Stimulated activated CD8-positive, alpha-beta memory T cell treated with anti-CD3 and anti-CD28 coated beads, Interleukin-15, amount 100 ng/mL, for 48 hours (primary cell): Measurements from ENCODE around the gene NOS1AP.

ENCODE experiments used
- DNase-seq, 2 donors: peaks; one replicate each; pipeline ENCODE4 v3.0.0-alpha.2; 2020; ENCODE audit warnings: low read depth in 2 of 2

NOS1AP gene

DNA sequence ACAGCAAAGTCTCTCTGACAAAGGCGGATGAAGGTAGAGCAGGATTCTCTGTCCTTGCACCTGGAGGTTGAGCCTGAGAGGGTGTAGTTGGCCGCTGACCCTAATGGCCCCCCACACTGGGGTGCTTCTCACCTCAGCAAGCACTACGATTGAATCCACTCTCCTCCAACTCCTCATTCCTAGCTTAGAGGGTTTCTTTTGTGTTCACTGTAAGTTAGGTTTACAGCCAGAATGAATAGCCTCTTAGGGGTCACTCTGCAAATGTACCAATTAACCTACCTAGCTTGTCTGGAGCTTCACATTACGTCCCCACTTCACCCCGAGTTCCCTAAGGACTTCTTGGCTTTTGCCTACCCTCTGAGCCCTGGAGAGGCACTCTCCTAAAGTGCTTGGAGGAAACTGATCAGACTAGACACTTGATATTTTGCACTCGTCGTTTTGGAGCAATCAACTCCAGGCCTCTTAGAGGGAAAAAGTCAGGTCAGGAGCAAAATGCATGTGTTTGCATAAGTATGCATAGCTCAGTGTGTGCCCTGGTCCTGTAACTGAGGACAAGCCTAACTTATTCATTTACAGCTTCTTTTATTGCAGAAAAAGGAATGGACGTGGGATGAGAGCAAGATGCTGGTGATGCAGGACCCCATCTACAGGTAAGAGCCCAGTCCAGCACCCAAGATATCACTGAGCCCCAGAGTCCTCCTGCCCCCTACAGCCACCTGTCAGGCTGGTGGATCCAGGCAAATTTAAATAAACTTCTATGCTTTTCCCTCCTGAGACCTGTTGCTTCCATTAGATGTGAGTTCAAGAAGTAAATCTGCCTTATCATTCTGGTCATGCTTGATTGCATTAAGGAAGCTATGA lies 230.8 kb downstream of the NOS1AP start:
- no peak for DNase-seq

DNA sequence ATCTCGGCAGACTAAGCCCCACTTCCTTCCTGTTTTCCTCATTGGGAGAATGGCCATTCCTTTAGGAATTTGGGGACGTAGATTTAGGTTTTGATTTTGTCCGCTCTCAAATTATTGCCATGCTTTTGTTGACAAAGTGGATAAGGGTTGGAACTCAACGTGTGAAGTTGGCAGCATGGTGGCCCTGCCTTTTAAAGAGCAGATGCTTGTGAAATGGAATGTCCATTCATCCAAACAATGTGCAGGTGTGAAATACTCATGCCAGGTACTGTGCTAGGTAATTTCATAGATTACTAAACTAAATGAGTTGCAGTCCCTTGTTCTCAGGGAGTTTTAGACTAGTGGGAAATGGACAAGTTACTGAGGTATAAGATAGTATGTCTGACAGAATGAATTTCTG lies 232.2 kb downstream of the NOS1AP start:
- DNase-seq = no peak

DNA sequence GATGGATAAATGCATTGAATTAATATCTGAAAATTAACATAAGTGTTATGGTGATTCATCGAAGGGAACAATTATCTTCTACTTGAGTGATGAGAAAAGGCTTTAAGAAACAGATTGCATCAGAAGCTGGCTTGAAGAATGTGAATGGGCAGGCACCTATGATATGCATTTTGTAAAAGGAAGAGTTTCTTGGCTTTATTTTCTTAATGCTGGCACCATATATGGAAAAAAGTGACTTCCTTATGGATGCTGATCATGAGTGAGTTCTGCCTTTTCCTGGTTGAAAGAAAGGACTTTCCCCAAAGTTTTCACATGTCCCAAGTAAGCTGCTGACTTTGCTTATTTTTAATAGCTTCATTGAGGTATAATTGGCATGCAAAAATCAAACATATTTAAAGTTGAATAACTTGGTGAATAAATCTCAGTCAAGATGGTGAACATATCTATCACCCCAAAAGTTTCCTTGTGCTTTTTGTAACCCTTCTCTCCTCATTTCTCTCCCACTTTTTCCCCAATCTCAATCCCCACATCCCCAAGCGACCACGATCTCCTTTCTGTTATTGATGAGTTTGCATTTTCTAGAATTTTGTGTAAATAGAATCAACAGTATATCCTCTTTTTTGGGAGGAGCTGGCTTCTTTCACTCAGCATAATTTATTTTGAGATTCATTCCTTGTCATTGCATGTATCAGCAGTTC lies 233.0 kb downstream of the NOS1AP start:
- no peak for DNase-seq

DNA sequence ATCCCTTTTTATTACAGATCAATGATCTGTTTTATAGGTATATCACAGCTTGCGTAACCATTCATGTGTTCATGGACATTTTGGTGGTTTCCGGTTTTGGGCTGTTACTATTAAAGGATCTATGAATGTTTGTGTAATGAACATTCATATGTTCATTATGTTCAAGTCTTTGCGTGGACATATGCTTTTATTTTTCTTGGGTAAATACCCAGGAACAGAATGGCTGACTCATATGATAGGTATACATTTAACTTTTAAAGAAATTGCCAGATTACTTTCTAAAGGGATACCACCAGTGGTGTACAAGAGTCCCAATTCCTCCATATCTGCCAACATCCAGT lies 233.5 kb downstream of the NOS1AP start:
- DNase-seq = no peak

DNA sequence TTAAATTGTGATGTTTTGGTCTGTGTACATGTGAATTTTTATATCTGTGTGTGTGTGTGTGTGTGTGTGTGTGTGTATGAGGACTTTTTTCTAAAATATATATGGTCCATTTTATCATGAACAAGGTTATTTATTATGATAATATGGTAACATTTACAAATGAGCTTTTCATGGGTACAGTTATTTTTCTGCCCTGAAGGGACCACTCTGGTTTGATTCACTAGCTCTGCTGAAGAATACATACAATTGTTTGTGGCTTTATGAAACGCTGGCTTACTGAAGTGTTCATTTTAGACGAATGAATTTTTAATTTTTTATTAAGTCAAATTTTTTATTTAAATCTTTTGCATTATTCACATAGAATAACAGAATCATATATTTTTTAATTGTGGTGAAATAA lies 235.2 kb downstream of the NOS1AP start:
- DNase-seq = no peak

DNA sequence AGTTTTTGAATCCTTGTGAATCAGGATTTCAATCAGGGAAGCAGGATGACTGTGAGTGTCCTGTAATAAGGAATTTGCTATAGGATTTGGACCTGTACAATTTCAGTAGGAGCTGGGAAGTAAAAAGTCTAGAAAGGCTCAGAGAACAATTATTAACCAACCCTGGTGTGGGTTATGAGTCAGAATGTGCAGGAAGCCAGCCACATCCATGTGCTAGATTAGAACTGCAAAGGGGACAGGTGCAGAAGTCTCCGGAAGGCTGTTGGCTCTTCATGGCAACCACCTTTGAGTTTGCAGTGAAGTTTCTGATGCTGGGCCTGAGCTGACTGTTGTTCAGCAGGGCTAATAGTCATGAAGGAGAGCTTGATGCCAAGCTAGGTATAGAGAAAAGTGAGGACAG lies 236.5 kb downstream of the NOS1AP start:
- no peak for DNase-seq

DNA sequence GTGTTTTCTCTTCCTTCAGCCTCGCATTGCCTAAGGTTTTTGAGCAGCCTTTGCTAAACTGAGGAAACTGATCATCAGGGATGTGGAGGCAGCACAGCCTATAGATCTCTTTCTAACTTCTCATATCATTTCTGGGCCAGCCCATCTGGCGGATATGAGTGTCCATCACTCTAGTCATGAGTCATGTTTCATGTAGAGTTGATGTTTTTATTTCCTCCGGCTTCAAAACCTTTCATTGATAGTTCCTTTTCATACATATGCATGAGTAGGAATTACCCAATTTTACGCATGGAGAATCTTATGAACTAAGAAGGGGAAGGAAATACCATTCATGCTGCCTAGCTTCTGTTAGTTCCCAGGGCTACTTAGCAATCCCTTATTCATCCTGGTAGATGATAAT lies 240.8 kb downstream of the NOS1AP start:
- no peak for DNase-seq

DNA sequence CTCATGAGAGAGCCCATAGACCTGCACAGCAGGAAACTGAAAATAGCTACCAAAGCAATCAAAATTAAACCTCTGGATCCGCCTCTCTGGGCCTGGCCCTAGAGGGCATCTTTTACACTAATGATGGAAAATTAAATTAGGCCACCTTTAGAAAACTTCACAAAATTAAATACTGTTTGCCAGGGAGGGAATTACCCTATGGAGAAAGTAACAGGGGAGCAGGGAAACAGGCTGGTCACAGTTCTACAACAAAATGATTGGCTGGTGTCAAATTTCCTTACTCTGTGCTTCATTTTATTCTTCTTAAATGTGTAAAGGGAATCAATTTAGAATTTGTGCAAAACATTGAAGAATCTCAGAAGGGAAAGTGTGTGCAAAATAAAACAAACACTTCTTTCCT lies 244.7 kb downstream of the NOS1AP start:
- DNase-seq = no peak

DNA sequence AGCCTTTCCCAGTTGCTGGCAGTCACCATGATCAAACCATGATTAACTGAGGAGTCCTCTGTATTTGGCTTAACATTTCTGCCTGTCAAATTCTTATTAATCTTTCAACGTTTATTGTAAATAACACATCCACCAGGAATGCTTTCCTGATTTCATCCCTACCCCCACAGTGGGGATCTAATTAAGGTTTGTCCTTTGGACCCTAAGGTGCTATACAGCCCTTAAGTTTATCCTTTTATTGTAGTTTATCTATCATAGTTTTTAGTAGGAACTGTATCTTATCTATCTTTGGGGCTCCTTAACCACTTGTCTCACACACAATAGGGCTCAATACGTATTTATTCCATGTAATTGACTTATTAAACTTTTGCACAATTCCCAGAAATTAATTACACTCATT lies 246.2 kb downstream of the NOS1AP start:
- DNase-seq = no peak

DNA sequence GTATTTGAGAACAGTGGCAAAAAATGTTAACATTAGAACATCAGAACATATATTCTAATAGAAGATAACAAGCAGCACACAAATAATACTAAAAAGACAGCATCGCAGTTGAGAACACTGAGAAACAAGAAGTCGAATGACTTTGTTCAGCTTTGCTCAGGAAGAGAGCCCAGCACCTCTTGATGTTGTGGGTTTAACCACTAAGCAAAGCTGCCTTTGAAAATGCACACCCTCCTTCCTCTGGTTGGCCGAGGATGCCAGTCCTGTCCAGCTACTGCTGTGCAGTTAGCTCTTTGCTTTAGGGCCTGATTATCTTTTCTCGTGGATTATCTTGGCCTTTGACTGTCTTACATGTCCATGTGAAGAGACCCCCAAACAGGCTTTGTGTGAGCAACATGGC lies 246.7 kb downstream of the NOS1AP start:
- no peak for DNase-seq

DNA sequence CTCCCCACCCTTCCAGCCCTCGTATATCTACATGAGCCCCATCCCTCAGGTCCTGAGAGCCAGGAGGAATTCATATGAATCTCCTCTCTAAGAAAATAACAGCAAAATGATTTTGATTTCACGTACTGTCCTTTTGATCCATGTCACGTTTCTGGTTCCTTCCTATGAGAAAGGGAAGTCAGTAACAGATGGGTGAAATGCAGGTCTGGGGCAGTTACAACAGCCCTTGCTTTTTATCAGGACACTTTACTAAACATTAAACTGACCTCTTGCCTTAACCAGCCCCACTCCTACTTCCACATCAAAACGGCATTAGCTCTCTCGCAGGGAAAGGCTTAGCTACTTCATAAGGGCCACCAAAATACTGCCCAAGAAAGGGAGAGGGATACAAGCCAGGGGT lies 248.1 kb downstream of the NOS1AP start:
- DNase-seq = no peak

DNA sequence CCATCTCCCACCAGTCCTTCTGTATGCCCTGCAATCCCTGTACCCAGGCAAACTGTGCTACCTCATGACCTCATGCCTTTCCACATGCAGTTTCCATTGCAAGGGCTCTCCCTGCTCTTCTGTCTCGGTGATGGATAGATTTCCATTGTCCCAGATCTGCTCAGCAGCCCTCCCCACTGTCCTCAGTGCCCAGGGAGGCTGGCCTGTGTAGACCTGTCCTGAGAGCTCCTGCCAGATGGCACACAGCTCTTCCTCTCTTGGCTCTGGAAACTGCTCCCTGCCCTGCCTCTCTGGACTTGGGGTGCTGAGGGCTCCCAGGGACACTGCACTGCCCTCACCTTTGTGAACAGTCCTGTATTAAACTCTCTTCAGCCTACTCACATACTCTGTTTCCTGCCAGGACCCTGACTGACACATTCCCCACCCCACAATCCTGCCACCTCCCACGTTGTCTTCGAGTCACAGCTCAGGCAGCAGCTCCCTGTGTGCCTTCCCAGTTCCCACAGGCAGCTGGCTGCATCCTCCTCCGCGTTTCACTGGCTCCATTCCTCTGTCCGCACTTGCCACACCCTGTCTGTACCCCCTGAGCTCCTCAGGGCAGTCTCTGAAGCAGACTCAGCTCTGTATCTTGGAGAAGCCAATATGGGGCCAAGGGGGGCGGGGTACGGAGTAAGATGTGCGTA lies 250.1 kb downstream of the NOS1AP start:
- DNase-seq = no peak

DNA sequence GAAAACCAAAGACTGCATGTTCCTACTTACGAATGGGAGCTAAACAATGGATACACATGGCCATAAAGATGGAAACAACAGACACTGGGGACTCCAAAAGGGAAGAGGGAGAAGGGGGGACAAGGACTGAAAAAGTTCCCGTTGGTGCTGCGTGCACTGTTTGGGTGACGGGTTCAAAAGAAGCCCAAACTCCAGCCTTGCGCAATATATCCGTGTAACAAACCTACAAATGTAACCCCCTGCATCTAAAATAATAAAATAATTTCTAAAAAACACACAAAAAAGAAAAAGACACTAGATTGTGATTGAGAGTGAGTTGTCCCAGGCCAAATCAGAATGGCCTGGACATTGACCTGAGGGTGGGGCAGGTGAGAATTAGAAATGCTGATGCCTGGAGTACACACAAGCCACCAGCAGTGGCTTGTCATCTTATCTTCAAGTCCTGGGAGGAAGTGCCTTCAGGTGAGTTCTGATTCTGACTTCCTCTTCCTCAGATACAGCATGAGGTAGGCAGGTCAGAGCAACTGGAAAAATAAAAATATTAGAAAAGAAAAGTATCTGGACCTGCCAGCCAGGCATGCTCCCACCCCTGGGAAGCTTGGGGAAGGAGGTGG lies 252.4 kb downstream of the NOS1AP start:
- no peak for DNase-seq

DNA sequence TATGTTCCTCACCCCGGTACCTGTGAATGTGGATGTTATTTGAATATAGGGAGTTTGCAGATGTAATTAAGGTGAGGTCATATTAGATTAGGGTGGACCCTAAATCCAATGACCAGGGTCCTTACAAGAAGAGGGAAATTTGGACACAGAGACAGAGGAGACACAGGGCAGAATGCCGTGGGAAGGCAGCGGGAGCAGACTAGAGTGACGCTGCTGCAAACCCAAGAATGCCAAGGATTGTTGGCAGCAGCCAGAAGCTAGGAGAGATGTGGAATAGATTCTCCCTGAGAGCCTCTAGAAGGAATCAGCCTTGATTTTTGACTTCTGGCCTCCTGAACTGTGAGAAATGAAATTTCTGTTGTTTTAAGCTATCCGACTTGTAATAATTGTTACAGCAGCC lies 253.5 kb downstream of the NOS1AP start:
- no peak for DNase-seq

DNA sequence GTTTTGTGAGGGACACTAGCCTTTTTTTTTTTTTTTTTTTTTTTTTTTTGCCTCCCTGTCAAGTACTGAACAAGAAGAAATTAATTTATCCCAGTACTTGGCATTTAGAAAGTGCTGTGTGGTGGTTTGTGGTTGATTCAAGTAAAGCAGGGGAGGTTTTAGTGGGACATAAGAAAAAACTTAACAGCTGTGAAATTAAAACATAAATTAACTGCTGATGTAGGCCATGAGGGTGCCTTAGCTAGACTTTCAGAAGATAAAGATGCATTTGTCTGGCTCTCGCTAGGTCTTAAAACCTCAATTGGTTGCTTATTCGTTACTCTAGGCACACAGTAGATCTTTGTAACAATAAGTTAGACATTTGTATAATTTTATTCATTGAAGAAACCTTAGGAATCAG lies 254.9 kb downstream of the NOS1AP start:
- no peak for DNase-seq

DNA sequence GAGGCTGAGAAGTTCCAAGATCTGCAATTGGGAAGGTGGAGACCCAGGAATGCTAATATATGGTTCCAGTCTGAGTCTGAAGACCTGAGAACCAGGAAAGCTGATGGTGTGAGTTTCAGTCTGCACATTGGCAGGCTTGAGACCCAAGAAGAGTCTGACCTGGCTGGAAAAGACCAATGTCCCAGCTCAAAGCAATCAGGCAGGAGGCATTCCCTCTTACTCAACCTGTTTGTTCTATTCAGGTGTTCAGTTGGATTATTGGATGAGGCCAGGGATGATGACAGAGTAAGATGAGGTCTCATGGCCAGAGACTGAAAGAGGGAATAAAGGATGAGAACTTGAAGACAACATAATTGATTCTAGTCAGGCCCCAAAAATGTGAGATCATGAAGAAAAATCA lies 257.1 kb downstream of the NOS1AP start:
- DNase-seq = no peak

DNA sequence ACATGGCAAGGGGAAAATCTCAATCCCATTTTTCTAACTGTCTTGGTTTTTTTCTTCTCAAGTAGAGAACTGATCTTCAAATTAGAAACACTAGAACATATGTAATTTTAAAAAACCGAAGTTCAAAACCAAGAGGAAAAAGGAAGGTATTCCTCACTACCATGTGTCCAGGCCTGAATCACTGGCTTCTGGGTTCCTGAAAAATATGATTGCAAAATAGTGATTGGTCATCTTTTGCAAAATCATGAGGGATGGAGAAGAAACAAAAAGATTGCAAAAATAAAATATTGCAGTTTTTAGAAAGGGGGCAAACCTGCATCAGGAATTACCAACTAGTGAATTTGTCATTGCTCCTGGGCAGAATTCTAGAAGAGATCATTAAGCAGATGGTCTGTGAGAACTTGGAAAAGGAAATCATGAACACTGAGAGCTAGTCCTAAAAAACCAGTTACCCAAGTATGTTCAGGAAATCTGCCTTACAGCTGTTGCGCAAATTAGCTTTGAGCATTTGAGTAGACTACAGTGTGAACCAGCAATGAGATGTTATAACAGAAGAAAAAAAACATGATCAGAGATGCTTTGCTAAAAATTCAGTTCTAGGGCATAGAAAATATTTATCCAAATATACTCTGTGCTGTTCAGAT lies 257.8 kb downstream of the NOS1AP start:
- DNase-seq = no peak

DNA sequence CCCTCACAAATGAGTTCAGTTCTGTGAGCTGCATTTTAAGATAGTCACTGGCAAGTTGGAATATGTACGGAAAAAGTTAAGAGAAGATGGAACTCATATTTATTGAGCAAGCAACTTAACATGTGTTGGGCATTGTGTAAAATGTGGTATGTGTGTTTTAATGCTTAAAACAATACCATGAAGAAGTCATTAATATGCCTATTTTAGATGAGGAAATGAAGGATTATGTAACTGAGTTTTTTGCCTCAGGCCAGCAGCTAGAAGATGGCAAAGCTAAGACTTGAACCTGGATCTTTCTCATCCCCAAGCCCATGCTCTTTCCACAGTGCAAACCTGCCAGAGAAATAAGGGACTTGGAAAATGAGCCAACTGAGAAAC lies 258.3 kb downstream of the NOS1AP start:
- no peak for DNase-seq

DNA sequence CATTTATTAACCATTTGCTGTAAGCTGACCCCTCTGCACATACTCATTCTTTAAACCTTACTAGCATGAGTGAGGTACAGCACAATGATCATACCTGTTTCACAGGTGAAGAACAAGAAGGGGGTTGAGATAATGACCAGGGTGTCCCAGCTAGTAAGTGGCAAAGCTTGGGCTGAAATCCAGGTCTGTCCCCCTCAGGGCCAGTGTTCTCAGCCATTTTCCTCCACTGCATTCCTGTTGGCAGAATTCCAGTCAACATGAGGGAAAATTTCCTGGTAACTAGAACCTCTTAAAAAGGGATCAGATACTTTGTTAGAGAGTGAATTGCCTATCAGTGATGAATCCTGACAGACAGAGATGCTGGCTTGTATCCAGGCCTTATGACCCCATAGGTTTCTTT lies 259.0 kb downstream of the NOS1AP start:
- no peak for DNase-seq

DNA sequence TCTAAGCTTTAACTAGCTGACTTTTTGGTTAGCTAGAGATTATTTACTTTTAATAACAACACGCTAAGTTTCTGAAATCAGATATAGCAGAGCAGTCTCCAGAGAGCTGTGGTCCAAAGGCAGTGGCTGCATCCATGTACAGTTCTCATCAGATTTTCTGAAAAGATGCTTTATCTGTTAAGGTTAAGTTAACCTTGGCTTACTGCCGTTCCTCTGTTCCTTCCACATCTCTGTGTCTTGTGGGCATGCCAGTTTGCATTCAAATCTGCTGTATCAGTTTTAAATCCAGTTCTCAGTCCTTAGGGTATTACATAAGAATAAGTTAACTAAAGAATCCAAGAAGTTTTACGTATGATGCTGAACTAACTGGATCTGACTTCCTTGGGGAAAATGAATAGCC lies 260.3 kb downstream of the NOS1AP start:
- no peak for DNase-seq

DNA sequence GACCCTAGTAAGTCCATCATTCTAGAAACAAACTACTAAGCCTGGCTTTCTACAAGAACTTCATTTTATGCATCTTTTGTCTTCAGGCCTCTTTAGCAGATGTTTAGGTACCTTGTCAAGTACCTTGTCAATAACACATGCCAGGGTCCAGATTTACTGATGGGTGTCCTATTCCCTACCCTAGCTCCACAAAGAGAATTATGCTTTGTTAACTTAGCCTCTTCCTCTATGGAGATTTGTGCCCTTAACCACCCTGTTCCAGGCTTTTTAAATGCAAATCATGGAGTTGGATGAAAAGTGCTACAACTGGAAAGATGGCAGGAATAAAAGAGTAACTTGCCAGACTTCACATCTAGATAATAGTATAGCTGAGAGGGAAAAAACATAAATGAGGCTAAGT lies 264.5 kb downstream of the NOS1AP start:
- no peak for DNase-seq

DNA sequence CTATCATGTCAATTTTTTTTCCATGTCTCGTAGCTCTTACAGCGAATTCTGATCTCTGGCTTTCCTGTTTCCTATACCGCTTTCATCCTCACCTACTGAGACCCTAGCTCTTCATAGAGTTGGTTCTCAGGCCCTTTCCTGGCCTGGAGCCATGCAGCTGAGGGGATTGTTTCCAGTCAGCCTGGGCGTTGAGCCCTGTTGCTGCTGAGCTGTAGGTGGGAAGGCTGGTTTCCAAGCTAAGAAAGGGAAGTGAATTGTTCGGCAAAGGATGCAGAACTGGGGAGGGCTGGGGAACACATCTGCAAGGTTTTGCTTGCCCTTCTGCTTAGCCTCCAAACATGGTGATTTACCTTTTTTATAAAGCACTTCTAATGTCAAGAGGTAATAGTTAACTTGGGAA lies 265.6 kb downstream of the NOS1AP start:
- DNase-seq = no peak
